Loucy (cell line): Measurements from ENCODE around the gene OGFR.

Experiments used
- CTCF ChIP-seq: fragments of 200-600 bp; sonication (generic); conservative IDR thresholded peaks from 2 replicates; pipeline ENCODE4 v1.5.1; 2014; ENCODE audit warnings: mild to moderate bottlenecking, antibody characterized with exemption, low read length
- EZH2phosphoT487 ChIP-seq: fragments of 200-600 bp; IDR thresholded peaks from 2 replicates; pipeline ENCODE4 v1.6.1; 2018; ENCODE audit warnings: antibody characterized with exemption, mild to moderate bottlenecking, moderate library complexity, borderline replicate concordance

- TF ChIP-seq EZH2phosphoT487 (no peak), CTCF (no peak)
Observed at GRCh38 chr20:62779417-62779685, 25.3 kb upstream of the OGFR start.
